NCI-H510A treated with DMSO at 0.1 percent for 48 hours (cell line): ENCODE data around the gene WDR20.
A peak's percentile ranks its signal among the peaks of the same experiment; 100 is the strongest.
"Not testable (repeated sequence)": the region's sequence is repeated elsewhere in the genome, so short reads cannot be mapped to it uniquely, and the experiment has no call there.

ENCODE experiments used
- DNase-seq: peaks from one replicate; lab custom pipeline; 2025; lab: John Stamatoyannopoulos, UW

Gene WDR20

GRCh38 chr14:102139286-102140026 is at the start of gene WDR20:
Gene WDR20, plus strand, starts transcription at chr14:102139897. Its CDS starts 27 bp downstream, at chr14:102139924.
- peak; percentile 96 for DNase-seq

GRCh38 chr14:102090713-102091112 is 49.0 kb upstream of the WDR20 start:
- DNase-seq = no peak

- DNase-seq = no peak
Measured at GRCh38 chr14:102092806-102093205, 46.9 kb upstream of the WDR20 start.

DNA sequence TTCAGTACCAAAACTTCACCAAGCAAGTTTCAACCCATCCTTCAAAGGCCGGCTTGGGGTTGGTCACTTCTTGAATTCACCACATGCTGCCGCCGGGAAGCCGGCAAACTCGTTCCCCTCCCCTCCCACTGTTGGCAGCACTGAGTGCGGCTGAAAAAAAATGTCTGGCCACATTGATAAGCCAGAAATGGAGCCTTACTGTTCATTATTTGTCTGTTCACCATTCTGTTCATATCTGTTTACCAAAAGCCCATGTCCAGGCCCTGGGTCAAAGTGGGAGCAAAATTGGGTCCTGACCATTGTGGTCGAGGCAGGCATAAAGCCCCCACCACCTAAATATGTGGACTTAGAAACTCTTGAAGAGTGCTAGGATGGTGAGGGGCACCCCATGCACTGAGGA is 45.6 kb upstream of the WDR20 start:
- DNase-seq = no peak

DNA sequence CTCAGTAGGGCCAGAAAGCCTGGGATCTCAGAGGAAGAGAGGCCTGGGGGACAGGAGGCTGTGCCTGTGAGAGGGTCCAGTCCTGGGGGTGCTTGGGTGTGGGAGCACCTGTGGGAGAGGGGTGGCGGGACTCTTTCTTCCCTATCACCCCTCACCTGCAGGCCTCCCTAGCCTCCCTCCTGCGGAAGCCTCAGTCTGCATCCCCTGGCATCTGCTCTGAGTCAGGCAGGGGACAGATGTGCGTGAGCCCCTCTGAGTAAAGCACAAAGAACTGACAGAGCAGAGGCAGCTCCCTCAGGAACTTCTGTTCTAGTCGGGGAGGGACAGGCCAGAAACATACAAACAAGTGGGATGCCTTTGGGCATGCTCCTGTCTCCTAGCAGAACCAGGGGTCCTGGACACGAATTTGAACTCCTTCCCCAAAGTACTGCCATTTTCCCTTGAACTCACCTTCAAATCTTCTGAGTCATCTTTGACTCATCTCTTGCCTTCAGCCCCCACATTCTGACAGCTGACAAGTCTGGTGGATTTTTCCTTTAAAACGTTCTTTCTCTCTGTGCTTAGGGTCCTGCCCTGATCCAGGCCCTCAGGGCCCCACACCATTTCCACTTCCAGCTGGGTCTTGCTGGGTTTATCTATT is 44.3 kb upstream of the WDR20 start:
- no peak for DNase-seq

- no peak for DNase-seq
Measured at GRCh38 chr14:102095871-102096568, 43.7 kb upstream of the WDR20 start.

DNA sequence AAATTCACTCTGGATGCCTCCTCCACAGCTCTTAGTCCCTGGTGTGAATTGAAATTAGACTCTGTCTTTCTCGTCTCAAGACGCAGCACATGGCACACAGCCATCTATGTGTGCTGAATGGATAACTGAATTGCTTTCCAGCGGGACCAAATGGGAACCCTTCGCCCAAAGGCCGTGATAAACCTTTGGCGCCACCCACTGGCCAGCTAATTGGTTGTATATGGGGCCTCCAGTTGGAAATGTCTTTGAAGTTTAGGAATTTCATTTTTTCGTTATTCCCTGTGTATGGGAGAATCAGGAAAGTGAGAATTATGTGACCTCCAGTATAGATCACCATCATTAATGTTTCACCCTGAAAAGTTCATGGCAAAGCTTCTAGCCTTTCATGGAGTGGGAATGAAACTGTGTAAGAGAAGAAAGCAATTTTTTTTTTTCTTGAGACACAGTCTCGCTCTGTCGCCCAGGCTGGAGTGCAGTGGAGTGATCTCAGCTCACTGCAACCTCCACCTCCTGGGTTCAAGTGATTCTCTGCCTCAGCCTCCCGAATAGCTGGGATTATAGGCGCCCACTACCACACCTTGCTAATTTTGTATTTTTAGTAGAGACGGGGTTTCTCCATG is 43.0 kb upstream of the WDR20 start:
- peak; percentile 85 for DNase-seq

DNA sequence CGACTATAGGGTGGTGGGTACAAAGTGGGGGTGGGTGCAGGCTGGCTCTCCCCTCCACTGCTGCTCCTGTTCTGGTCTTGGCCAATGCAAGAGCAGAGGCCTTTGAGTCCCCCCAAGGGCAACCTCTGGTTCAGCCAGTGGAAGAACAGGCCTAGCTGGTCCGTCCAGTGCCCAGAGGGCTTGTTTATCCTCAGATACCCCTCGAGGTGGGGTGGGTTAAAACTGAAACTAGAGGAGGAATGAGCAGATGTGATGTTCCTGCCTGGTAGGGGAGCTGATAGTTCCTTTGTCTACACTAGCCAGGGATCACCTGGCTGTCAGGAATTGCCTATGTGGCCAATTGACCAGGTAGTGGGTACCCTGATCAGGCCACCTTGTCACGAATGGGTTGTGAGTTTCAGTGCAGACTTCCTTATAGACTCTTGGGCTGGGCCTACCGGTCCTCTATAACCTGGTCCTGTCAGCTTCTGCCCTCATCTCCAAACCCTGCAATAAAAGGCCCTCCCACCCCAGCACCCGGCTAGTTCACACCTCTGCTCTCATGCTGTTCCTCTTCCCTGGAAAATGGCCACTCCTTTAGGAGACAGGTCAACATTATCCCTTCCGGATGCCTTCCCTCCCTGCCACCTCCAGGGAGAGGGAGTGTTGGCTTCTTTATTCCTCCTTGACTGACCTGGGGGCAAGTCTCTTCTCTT is 42.1 kb upstream of the WDR20 start:
- peak; percentile 45 for DNase-seq

DNA sequence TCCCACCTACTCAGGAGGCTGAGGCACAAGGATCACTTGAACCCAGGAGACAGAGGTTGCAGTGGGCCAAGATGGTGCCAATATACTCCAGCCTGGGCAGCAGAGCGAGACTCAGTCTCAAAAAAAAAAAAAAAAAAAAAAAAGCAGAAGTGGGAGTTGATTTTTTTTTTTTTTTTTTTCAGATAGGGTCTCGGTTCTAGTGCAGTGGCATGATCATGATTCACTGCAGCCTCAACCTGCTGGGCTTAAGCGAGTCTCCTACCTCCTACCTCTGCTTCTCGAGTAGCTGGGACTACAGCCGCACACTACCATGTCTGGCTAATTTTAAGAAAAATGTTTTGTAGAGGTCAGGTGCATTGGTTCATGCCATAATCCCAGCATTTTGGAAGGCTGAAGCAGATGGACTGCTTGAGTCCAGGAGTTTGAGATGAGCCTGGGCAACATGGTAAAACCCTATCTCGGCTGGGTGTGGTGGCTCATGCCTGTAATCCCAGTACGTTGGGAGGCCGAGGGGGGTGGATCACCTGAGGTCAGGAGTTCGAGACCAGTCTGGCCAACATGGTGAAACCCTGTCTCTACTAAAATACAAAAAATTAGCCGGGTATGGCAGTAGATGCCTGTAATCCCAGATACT is 36.5 kb upstream of the WDR20 start:
- DNase-seq = no peak

DNA sequence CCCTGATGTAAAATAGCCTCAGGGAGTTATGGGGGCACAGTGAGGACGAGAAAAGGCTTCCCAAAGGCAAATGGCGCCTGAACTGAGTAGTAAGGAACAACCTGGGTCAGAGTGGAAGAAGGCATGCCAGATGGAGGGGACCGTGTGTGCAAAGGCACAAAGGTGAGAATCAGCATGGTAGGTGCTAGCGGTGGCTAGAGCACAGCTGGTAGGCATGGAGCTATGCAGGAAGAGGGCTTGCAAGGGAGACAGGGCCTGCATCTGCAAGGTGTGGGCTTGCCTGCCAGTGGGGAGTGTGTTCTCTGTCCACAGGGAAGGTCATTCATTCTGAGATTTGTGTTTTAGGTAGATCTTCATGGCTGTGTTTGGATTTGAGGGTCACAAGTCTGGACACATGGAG is 34.3 kb upstream of the WDR20 start:
- no peak for DNase-seq

DNA sequence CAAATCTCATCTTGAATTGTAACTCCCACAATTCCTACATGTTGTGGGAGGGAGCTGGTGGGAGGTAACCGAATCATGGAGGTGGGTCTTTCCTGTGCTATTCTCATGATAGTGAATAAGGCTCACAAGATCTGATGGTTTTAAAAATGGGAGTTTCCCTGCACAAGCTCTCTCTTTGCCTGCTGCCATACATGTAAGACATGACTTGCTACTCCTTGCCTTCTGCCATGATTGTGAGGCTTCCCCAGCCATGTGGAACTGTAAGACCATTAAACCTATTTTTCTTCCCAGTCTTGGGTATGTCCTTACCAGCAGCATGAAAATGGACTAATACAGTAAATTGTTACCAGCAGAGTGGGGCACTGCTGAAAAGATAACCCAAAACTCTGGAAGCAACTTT is 30.4 kb upstream of the WDR20 start:
- DNase-seq = not testable (repeated sequence)

DNA sequence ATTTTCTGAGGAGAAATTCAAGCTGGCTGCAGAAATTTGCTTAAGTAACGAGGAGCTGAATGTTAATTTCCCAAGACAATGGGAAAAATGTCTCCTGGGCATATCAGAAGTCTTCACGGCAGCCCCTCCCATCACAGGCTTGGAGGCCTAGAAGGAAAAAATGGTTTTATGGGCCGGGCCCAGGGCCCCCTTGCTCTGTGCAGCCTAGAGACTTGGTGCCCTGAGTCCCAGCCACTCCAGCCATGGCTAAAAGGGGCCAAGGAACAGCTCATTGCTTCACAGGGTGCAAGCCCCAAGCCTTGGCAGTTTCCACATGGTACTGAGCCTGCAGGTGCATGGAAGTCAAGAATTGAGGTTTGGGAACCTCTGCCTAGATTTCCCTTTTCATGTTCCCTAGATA is 28.6 kb upstream of the WDR20 start:
- no peak for DNase-seq

DNA sequence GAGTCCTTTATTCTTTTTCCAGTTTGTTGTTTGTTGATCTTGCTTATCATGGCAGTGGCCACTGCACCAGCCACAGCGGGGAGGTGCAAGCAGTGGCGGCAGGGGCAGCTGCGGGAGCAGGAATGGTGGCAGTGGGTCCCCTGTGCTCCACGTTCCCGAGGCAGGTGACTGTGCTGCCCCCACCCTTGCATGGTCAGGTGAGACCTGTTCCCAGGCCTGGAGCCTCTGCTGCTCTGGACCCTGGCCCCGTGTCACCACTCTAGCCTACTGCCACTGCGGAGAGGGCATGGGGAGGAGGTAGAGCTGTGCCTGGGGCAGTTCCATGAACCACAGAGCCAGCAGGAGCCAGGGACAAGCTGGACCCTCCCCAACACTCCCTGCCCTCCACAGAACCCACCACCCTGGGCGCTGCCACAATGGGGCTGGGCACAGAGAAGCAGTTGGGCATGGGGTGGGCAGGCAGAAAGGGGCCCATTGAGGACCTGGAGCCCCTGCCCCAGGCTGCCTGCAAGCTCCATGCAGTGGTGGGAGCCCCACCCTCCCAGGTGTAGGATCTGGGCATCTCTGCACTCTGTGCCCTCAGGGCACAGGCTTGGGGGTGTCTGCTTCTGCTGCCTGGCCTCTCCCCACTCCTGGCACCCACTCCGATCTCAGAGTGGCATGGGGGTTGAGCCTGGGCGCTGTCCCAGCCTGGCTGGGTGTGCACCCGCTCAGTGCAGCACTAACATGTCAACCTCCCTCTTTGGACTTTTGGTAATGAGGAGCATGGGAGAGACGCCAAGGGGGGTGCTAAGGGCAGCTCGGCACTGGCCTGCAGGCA is 23.1 kb upstream of the WDR20 start:
- no peak for DNase-seq

DNA sequence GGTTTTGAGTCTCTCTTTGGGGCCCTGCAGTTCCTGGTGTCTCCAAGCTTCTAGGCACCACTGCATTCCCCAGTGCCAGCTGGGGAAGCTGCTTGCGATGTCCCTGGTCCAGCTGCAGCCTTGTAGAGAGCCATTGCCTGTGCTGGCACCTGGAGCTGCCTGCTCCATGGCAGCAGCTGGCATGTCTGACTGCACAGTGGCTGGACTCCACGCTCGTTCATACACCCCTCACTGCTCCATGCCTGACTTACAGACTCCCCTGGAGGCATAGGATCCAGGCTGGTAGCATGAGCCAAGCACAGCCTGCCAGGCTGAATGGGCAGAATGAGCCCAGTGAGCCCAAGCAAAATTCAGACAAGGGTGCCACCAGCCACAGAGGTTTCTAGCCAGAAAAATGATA is 21.8 kb upstream of the WDR20 start:
- no peak for DNase-seq

DNA sequence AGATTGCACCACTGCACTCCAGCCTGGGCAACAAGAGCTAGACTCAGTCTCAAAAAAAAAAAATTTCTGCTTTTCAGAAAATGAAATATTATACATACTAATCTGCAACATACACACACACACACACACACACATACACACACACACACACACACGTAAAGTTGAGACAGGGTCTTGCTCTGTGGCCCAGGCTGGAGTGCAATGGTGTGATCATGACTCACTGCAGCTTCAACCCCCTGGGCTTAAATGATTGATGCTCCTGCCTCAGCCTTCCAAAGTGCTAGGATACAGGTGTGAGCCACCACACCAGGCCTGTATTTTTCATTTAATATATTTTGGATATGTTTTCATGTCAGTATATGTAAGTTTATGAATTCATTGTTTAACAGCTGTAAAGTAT is 18.8 kb upstream of the WDR20 start:
- no peak for DNase-seq

DNA sequence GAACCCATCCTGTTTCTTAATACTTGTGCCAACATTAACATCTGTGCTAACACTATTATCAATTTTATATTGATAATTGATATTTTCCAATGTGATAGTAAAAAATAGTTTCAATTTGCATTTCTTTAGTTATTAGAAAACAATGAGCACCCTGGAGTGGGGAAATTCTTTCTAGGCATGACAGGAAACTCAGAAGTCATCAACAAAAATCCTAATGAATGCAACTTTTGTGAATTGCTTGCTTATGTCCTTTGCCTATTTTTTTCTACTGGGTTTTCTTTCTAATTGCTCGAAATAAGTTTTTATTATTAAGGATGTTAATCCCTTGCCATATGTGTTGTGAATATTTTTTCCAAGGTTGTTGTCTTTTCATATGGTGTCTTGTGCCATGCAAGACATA is 18.1 kb upstream of the WDR20 start:
- DNase-seq = no peak

- no peak for DNase-seq
Measured at GRCh38 chr14:102124419-102124818, 15.3 kb upstream of the WDR20 start.

DNA sequence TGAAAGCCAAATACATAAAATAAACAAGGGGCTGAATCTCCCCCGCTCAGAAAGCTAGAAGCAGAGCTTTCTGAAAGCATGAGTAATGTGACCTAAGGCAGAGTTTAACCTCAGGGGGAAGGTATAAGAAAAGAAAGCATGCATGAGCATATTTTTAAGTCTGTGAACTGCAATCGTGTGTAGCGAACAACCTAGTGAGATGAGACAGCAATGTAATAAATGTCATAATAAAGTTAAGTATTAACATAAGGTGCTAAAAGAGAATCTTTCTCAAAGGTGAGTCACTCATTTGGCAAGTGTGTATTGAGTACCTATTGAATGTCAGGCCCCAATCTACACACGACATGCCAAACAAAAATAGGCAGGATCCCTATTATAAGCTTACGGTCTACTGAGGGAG is 14.2 kb upstream of the WDR20 start:
- no peak for DNase-seq

DNA sequence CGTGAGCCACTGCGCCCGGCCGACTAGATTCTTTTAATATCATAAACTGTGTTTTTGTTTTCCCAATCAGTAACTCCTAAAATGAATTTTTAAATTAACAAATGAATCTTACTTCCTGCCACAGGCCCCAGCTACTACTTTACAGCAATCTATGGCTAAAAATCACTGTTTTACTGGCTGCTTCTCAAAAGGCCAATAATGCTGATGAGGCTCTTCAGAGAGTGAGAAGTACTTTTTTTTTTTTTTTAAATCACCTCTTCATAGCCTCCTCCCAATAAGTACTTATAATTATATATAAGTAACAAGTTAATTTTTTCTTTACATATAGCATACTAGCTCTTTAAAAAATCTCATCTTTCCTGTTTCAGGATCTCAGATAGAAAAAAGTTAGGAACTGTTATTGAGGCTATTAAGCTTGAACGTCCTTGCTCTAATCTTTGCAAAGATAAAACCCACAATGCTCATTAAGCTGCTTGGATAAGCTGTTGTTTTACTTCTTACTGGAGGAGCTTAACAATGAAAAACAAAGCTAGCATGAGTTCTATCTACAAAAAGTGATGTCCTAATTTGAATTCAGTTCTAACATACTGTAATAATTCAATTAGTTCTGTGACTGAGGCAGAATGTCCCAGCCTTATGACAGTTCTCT is 12.8 kb upstream of the WDR20 start:
- DNase-seq = no peak

DNA sequence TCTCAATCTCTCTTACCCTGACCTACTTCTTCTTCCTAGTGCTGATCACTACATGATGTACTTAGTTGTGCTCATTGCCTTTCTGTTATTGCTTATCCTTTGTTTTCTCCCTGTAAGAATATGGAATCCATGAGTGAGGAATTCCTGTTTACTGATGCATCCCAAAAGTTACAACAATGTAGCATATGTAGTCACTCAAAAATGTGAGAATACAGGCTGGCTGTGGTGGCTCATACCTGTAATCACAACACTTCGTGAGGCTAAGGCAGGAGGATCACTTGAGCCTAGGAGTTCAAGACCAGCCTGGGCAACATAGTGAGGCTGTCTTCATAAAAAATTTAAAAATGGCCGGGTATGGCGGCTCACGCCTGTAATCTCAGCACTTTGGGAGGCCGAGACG is 8.0 kb upstream of the WDR20 start:
- no peak for DNase-seq
